HG03039 (cell line): ENCODE data around the gene PGBD2.
"Not testable (repeated sequence)": the region's sequence is repeated elsewhere in the genome, so short reads cannot be mapped to it uniquely, and the experiment has no call there.

ENCODE experiments used
- ATAC-seq: cut with Tn5 transposase; IDR thresholded peaks from one replicate; pipeline ENCODE4 v1.9.1; 2021; ENCODE audit warnings: mild to moderate bottlenecking, moderate library complexity; ENCODE audit not compliant: unreplicated experiment

Gene PGBD2

GRCh38 chr1:248924696-248925532 lies 18.9 kb downstream of the PGBD2 start:
- ATAC-seq = peak; percentile 71

- ATAC-seq = not testable (repeated sequence)
Measured at GRCh38 chr1:248925859-248926258, 19.8 kb downstream of the PGBD2 start.

GRCh38 chr1:248926401-248927182 lies 20.6 kb downstream of the PGBD2 start:
- no peak for ATAC-seq

- ATAC-seq = not testable (repeated sequence)
Measured at GRCh38 chr1:248927283-248927682, 21.2 kb downstream of the PGBD2 start.

GRCh38 chr1:248928122-248928521 lies 22.1 kb downstream of the PGBD2 start:
- ATAC-seq = not testable (repeated sequence)

- not testable (repeated sequence) for ATAC-seq
Measured at GRCh38 chr1:248930037-248930436, 24.0 kb downstream of the PGBD2 start.

GRCh38 chr1:248938173-248938809 lies 32.3 kb downstream of the PGBD2 start:
- not testable (repeated sequence) for ATAC-seq

GRCh38 chr1:248944134-248944999 lies 38.3 kb downstream of the PGBD2 start:
- not testable (repeated sequence) for ATAC-seq

GRCh38 chr1:248945000-248945423 lies 39.0 kb downstream of the PGBD2 start:
- not testable (repeated sequence) for ATAC-seq

- ATAC-seq = not testable (repeated sequence)
Measured at GRCh38 chr1:248945453-248945852, 39.4 kb downstream of the PGBD2 start.

GRCh38 chr1:248945856-248946416 lies 39.9 kb downstream of the PGBD2 start:
- not testable (repeated sequence) for ATAC-seq
